ENCODE results near the gene ERC1. TPM values are rescaled to one million over a fixed set of nuclear protein-coding genes. Genes with fewer than 3 reads are reported as not detected.

The ERC1 gene
- total and polyA plus RNA-seq, 2 donors (not counting 3 experiments of a cell fraction or from before 2014, with no cell fraction given): 11.7 to 66.1 TPM

- no peaks in the 10 kb centered on the region for H3K79me2 ChIP-seq (ENCODE audit: control insufficient read depth, insufficient read depth, low read length)
- BruUV-seq (replicated peaks): no TSS peak
- no peak for DNase-seq (ENCODE audit: low read depth, low spot score)
- no peaks in the 10 kb centered on the region for H3K36me3 ChIP-seq (ENCODE audit: control insufficient read depth in 2 of 2, extremely low read depth in 1 of 2, insufficient read depth in 2 of 2, low read length in 2 of 2)
- no peak overlapping the region for H2AFZ ChIP-seq (ENCODE audit: low read depth, low read length)
- no peak overlapping the region for H3K4me2 ChIP-seq (ENCODE audit: insufficient read depth, low read length)
- no peaks in the 10 kb centered on the region for H3K4me1 ChIP-seq (ENCODE audit: control insufficient read depth, extremely low read depth, insufficient read depth, low read length)
- no peaks in the 10 kb centered on the region for H4K20me1 ChIP-seq (replicated peaks; ENCODE audit: control insufficient read depth, extremely low read depth, insufficient read depth, low read length)
- H3K9ac ChIP-seq (replicated peaks; ENCODE audit: extremely low read depth, insufficient read depth, low read length): no peak overlapping the region
- FAIRE-seq: no peak
- CTCF ChIA-PET: no interaction called here
- no peaks in the 10 kb centered on the region for H3K9me3 ChIP-seq (replicated peaks; ENCODE audit: control insufficient read depth, insufficient read depth, low read length)
- POLR2A ChIA-PET: no interaction called here
- no peak overlapping the region for H3K27ac ChIP-seq (ENCODE audit: insufficient read depth, low read depth, low read length)
- no peak for TF ChIP-seq FOS (IDR thresholded peaks at IDR 0.05; ENCODE audit: borderline replicate concordance, insufficient read depth, low read length)
- TF ChIP-seq POLR2A (IDR thresholded peaks at IDR 0.05; ENCODE audit: low read depth, low read length): no peak
- TF ChIP-seq EZH2 (IDR thresholded peaks at IDR 0.05; ENCODE audit: borderline replicate concordance, low read depth, low read length, severe bottlenecking): no peak
- no peak for TF ChIP-seq POLR2AphosphoS5 (IDR thresholded peaks at IDR 0.05; ENCODE audit: insufficient read depth, low read depth, low read length)
- H3K27me3 ChIP-seq (ENCODE audit: control insufficient read depth in 2 of 2, insufficient read depth in 2 of 2, low read length in 2 of 2): no peaks in the 10 kb centered on the region
- no peak overlapping the region for H3K4me3 ChIP-seq (replicated peaks in 1 of 3; ENCODE audit: insufficient read depth in 1 of 3, low read depth in 1 of 3, low read length in 3 of 3)
- dilution Hi-C loops (cut with MboI; ENCODE audit: extremely low pct_ligation_motif_present, low sequenced_read_pairs): no loop called here
- no peaks in the 10 kb centered on the region for H3K9me1 ChIP-seq (replicated peaks; ENCODE audit: control insufficient read depth, extremely low read depth, insufficient read depth, low read length)
- intact Hi-C loops (cut with micrococcal nuclease): no loop called here
Observed at GRCh38 chr12:1501001-1501400, 510.0 kb downstream of the ERC1 start.

GRCh38 chr12:1501695-1502378, 510.8 kb downstream of the ERC1 start:
- Histone ChIP-seq H3K27ac (ENCODE audit: insufficient read depth, low read depth, low read length) (no peak overlapping the region), H2AFZ (ENCODE audit: low read depth, low read length) (no peak overlapping the region), H3K4me3 (replicated peaks in 1 of 3; ENCODE audit: insufficient read depth in 1 of 3, low read depth in 1 of 3, low read length in 3 of 3) (no peak overlapping the region), H3K79me2 (ENCODE audit: control insufficient read depth, insufficient read depth, low read length) (no peaks in the 10 kb centered on the region), H3K9me3 (replicated peaks; ENCODE audit: control insufficient read depth, insufficient read depth, low read length) (no peaks in the 10 kb centered on the region), H3K4me1 (ENCODE audit: control insufficient read depth, extremely low read depth, insufficient read depth, low read length) (no peaks in the 10 kb centered on the region), H4K20me1 (replicated peaks; ENCODE audit: control insufficient read depth, extremely low read depth, insufficient read depth, low read length) (no peaks in the 10 kb centered on the region), H3K4me2 (ENCODE audit: insufficient read depth, low read length) (no peak overlapping the region), H3K9me1 (replicated peaks; ENCODE audit: control insufficient read depth, extremely low read depth, insufficient read depth, low read length) (no peaks in the 10 kb centered on the region), H3K27me3 (ENCODE audit: control insufficient read depth in 2 of 2, insufficient read depth in 2 of 2, low read length in 2 of 2) (no peaks in the 10 kb centered on the region), H3K36me3 (ENCODE audit: control insufficient read depth in 2 of 2, extremely low read depth in 1 of 2, insufficient read depth in 2 of 2, low read length in 2 of 2) (no peaks in the 10 kb centered on the region), H3K9ac (replicated peaks; ENCODE audit: extremely low read depth, insufficient read depth, low read length) (no peak overlapping the region)
- no TSS peak for BruUV-seq (replicated peaks)
- FAIRE-seq (no peak), DNase-seq (ENCODE audit: low read depth, low spot score) (no peak)
- dilution Hi-C loops (cut with MboI; ENCODE audit: extremely low pct_ligation_motif_present, low sequenced_read_pairs): no loop called here
- intact Hi-C loops (cut with micrococcal nuclease): no loop called here
- CTCF ChIA-PET: no interaction called here
- TF ChIP-seq GATA2 (IDR thresholded peaks at IDR 0.05; ENCODE audit: insufficient read depth, insufficient read length, low read depth, low read length): no peak
- TF ChIP-seq EZH2 (IDR thresholded peaks at IDR 0.05; ENCODE audit: borderline replicate concordance, low read depth, low read length, severe bottlenecking): no peak
- no peak for TF ChIP-seq MYC (IDR thresholded peaks at IDR 0.05; ENCODE audit: low read depth, low read length)
- no peak for TF ChIP-seq CTCF (IDR thresholded peaks at IDR 0.05; ENCODE audit: extremely low read depth in 1 of 2, insufficient read depth in 1 of 2, low read depth in 1 of 2, low read length in 2 of 2)
- no peak for TF ChIP-seq MAX (IDR thresholded peaks at IDR 0.05; ENCODE audit: insufficient read depth, insufficient read length)
- TF ChIP-seq POLR2AphosphoS5 (IDR thresholded peaks at IDR 0.05; ENCODE audit: insufficient read depth, low read depth, low read length): no peak
- no peak for TF ChIP-seq JUN (IDR thresholded peaks at IDR 0.05; ENCODE audit: borderline replicate concordance, insufficient read depth, insufficient read length, low read depth)
- no peak for TF ChIP-seq POLR2A (IDR thresholded peaks at IDR 0.05; ENCODE audit: low read depth, low read length)
- no peak for TF ChIP-seq FOS (IDR thresholded peaks at IDR 0.05; ENCODE audit: borderline replicate concordance, insufficient read depth, low read length)
- POLR2A ChIA-PET: no interaction called here
